Measurements from ENCODE around the gene ORMDL2.

The ORMDL2 gene

DNA sequence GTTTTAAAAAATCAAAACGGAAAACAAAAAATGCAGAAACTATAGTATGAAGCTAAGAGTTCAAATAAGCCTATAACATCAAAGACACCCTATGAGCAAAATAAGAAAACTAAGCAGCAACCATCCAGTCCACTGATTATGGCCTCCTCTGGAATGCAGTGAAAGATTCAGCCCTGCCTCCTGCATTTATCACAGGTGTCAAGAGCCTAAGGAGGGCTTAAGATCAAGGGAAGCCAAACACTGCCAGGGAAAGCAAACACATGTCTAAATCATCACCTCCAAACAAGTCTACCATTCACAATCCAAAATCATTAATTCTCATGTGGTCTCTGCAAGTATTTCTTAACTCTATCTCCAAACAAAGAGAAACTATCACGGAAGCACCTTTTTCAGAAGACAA is 28.7 kb upstream of the ORMDL2 start:
- H3K27me3 Mint-ChIP-seq (ENCODE audit: low read depth, poor library complexity), result peaks cover 4% of the 10 kb centered on the region
- DNase-seq, result no peak
- peaks cover 24% of the 10 kb centered on the region for H3K4me1 Mint-ChIP-seq
- H3K36me3 Mint-ChIP-seq (ENCODE audit: low read depth), result peaks cover 93% of the 10 kb centered on the region
- H3K9me3 Mint-ChIP-seq, result no peaks in the 10 kb centered on the region
- TF ChIP-seq, protein P1, sequence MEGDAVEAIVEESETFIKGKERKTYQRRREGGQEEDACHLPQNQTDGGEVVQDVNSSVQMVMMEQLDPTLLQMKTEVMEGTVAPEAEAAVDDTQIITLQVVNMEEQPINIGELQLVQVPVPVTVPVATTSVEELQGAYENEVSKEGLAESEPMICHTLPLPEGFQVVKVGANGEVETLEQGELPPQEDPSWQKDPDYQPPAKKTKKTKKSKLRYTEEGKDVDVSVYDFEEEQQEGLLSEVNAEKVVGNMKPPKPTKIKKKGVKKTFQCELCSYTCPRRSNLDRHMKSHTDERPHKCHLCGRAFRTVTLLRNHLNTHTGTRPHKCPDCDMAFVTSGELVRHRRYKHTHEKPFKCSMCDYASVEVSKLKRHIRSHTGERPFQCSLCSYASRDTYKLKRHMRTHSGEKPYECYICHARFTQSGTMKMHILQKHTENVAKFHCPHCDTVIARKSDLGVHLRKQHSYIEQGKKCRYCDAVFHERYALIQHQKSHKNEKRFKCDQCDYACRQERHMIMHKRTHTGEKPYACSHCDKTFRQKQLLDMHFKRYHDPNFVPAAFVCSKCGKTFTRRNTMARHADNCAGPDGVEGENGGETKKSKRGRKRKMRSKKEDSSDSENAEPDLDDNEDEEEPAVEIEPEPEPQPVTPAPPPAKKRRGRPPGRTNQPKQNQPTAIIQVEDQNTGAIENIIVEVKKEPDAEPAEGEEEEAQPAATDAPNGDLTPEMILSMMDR (IDR thresholded peaks at IDR 0.05), result no peak
- H3K4me3 Mint-ChIP-seq, result peak overlapping the region; percentile 40
- H3K27ac Mint-ChIP-seq, result peak overlapping the region; percentile 78

DNA sequence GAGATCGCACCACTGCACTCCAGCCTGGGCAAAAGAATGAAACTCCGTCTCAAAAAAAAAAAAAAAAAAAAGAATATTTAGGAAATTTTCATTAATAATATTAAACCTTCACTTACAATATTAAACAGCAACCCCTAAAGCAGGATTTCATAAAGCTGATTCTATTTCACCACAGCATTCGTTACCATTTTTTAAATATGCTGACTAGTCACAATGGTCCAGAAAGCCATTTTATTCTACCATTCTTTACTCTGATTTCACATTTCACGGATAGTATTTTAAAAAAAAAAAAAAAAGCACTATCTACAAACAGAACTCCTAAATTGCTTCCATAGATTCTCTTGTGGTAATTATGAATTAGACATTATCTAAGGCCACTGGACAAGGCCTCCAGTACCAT is 27.9 kb upstream of the ORMDL2 start:
- TF ChIP-seq, protein P1 (IDR thresholded peaks at IDR 0.05), result no peak
- peaks cover 94% of the 10 kb centered on the region for H3K36me3 Mint-ChIP-seq (ENCODE audit: low read depth)
- peaks cover 24% of the 10 kb centered on the region for H3K4me1 Mint-ChIP-seq
- H3K4me3 Mint-ChIP-seq, result no peak overlapping the region
- peaks cover 4% of the 10 kb centered on the region for H3K27me3 Mint-ChIP-seq (ENCODE audit: low read depth, poor library complexity)
- H3K27ac Mint-ChIP-seq, result no peak overlapping the region
- no peak for DNase-seq
- H3K9me3 Mint-ChIP-seq, result no peaks in the 10 kb centered on the region

DNA sequence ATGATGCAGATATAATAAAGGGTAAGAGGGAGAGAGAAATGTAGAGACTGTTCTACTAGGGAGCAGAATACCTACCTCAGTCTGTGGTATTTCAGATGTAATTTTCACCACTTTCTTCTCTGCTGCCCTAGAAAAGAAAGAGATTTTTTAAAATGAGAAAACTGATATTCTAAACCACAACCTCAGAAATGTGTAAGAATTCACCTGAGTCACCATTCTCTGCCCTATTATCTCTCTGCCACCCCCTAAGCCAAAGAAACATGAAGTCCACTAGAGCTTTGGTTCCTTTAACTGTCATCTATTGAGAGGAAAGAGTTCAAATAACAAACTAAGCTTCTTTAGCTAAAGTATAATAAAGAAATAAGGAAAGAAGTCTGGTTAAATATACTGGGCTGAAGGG is 21.9 kb upstream of the ORMDL2 start:
- Mint-ChIP-seq H3K4me3 (no peak overlapping the region), H3K36me3 (ENCODE audit: low read depth) (peaks cover 57% of the 10 kb centered on the region), H3K27me3 (ENCODE audit: low read depth, poor library complexity) (no peaks in the 10 kb centered on the region), H3K27ac (no peak overlapping the region), H3K4me1 (peaks cover 16% of the 10 kb centered on the region), H3K9me3 (no peaks in the 10 kb centered on the region)
- DNase-seq, result no peak
- TF ChIP-seq, protein P1 (IDR thresholded peaks at IDR 0.05), result no peak

DNA sequence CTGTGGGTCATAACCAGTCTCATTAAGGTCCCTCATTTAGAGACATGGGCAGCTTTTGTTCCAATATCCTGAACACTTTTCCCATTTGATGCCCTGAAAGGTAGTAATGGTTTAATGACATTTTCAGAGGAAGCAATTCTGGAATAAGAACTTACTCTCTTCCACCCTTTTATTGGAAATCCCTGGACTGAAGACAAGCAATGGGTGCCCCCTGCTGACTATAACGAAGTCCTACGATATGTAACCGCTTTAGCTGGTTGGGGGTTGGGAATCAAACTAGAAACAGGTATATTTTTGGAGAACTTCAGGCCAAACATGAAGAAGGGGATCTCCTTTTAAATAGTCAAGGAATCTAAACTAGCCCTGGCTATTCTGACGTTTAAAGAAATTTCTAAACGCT is 20.8 kb upstream of the ORMDL2 start:
- peaks cover 16% of the 10 kb centered on the region for H3K4me1 Mint-ChIP-seq
- peak overlapping the region; percentile 49 for H3K27ac Mint-ChIP-seq
- no peak overlapping the region for H3K4me3 Mint-ChIP-seq
- H3K36me3 Mint-ChIP-seq (ENCODE audit: low read depth), result peaks cover 57% of the 10 kb centered on the region
- H3K27me3 Mint-ChIP-seq (ENCODE audit: low read depth, poor library complexity), result no peaks in the 10 kb centered on the region
- TF ChIP-seq, protein P1 (IDR thresholded peaks at IDR 0.05), result peak; percentile 65
- DNase-seq, result peak; percentile 31
- no peaks in the 10 kb centered on the region for H3K9me3 Mint-ChIP-seq

DNA sequence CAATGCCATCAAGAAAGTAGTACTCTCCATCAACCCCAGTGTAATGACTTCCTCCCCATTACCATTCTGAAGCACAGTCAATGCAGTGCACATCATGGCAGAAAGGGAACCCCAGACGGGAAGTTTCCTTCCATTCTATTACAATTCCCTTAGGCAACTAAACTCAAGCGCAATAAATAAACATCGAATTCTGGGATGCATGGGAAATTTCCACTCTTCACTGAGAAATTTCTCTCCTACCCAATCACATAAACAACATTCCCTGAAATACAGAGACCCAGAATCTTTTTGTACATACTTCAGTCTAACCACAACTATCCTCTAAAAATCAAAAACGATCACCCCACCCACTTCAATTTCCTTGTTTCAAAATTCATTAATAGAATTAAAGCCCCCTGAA is 20.3 kb upstream of the ORMDL2 start:
- H3K27ac Mint-ChIP-seq, result peak overlapping the region; percentile 90
- H3K36me3 Mint-ChIP-seq (ENCODE audit: low read depth), result peaks cover 58% of the 10 kb centered on the region
- TF ChIP-seq, protein P1 (IDR thresholded peaks at IDR 0.05), result no peak
- H3K27me3 Mint-ChIP-seq (ENCODE audit: low read depth, poor library complexity), result no peaks in the 10 kb centered on the region
- H3K9me3 Mint-ChIP-seq, result no peaks in the 10 kb centered on the region
- DNase-seq, result no peak
- H3K4me3 Mint-ChIP-seq, result no peak overlapping the region
- peaks cover 16% of the 10 kb centered on the region for H3K4me1 Mint-ChIP-seq

DNA sequence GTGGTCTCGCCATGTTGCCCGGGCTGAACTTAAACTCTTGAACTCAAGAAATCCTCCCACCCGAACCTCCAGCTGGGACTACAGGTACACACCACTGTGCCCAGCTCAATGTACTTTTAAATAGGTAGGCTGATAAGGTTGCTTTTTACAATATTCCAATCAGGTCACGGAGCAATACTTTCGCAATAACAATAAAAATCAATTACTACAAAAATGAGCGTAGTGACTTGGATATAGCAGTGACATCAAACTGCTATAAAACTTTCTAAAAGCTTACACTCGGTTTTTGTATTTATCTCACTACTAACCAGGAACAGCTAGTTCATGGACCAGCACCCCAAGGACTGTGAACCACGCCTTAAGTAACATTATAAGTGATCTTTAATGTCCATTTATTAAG is 10.9 kb upstream of the ORMDL2 start:
- Mint-ChIP-seq H3K27me3 (ENCODE audit: low read depth, poor library complexity) (no peaks in the 10 kb centered on the region), H3K4me3 (no peak overlapping the region), H3K27ac (peak overlapping the region; percentile 61), H3K9me3 (no peaks in the 10 kb centered on the region), H3K4me1 (peaks cover 7% of the 10 kb centered on the region), H3K36me3 (ENCODE audit: low read depth) (peaks cover 64% of the 10 kb centered on the region)
- TF ChIP-seq, protein P1 (IDR thresholded peaks at IDR 0.05), result no peak
- DNase-seq, result no peak

All from nephron progenitor cell (in vitro differentiated cells).